Peyer's patch (tissue), 4 donors: ENCODE results near the gene S100A11. TPM values are rescaled to one million over a fixed set of nuclear protein-coding genes. Genes with fewer than 3 reads are reported as not detected.
A peak's percentile ranks its signal among the peaks of the same experiment; 100 is the strongest.

Experiments
- DNase-seq, 3 donors: peaks; one replicate each; pipeline ENCODE4 v3.0.0-alpha.2; 2017 to 2019
- H3K27ac ChIP-seq, 4 donors: fragments of 200-600 bp; sonication (generic); one replicate each; pipeline ENCODE4 v1.5.1; 2016 to 2019
- H3K27me3 ChIP-seq, 2 donors: fragments of 200-600 bp; sonication (generic); one replicate each; pipeline ENCODE4 v1.5.1; 2019
- H3K36me3 ChIP-seq, 3 donors: fragments of 200-600 bp; sonication (generic); one replicate each; pipeline ENCODE4 v1.5.1; 2016 to 2019
- H3K4me1 ChIP-seq, 4 donors: fragments of 200-600 bp; sonication (generic); one replicate each; pipeline ENCODE4 v1.5.1; 2016 to 2019
- H3K4me3 ChIP-seq, 4 donors: fragments of 200-600 bp; sonication (generic); 1 replicate in 3 of 4; 2 replicates in 1 of 4; pipeline ENCODE4 v1.5.1; 2016 to 2019; ENCODE audit warnings: mild to moderate bottlenecking in 1 of 4
- H3K9me3 ChIP-seq, 4 donors: fragments of 200-600 bp; sonication (generic); one replicate each; pipeline ENCODE4 v1.5.1; 2016 to 2019; ENCODE audit warnings: mild to moderate bottlenecking in 1 of 4
- POLR2A ChIP-seq, 2 donors: fragments of 450-650 bp; IDR thresholded peaks; one replicate each; pipeline ENCODE4 v1.5.1; 2017; ENCODE audit warnings: antibody characterized with exemption in 2 of 2, mild to moderate bottlenecking in 2 of 2, moderate library complexity in 2 of 2
- total RNA-seq, 4 donors: library from RNA; depleted of rRNA; stranded (reverse); fragments of >200 nt; gene quantifications; one replicate each; pipeline ENCODE4 v1.1.0, GENCODE V29; 2016
- TF ChIP-seq, protein P1 (sequence below), 6 experiments: fragments of 450-650 bp in 4 of 6; fragments of 200-600 bp in 2 of 6; sonication (generic) in 1 of 6; IDR thresholded peaks; one replicate each; pipeline ENCODE4 v1.5.1; 2017 to 2019; ENCODE audit warnings: antibody characterized with exemption in 6 of 6, mild to moderate bottlenecking in 3 of 6, moderate library complexity in 1 of 6

S100A11 gene
- total RNA-seq, 4 donors from 2014 or later = 33.3 to 75.1 (median 72.0) TPM

GRCh38 chr1:151993734-151994496, 42.9 kb downstream of the S100A11 start, which contains the start of gene S100A10:
Gene S100A10, minus strand, starts transcription at chr1:151993859. Its CDS starts 7,629 bp downstream, at chr1:151986230.
- Histone ChIP-seq H3K27ac (peak within 1 kb of the TSS; percentile 87 to 99 (median 94)), H3K9me3 (no peaks in the 10 kb centered on the region), H3K4me1 (peaks cover 4 to 50% (median 8%) of the 10 kb centered on the region in 4 donors), H3K4me3 (peak within 1 kb of the TSS; percentile 73 to 96 (median 89)), H3K36me3 (no peaks in the 10 kb centered on the region), H3K27me3 (no peaks in the 10 kb centered on the region)
- DNase-seq = peak; percentile 77 to 93 (median 91)
- TF ChIP-seq, protein P1, sequence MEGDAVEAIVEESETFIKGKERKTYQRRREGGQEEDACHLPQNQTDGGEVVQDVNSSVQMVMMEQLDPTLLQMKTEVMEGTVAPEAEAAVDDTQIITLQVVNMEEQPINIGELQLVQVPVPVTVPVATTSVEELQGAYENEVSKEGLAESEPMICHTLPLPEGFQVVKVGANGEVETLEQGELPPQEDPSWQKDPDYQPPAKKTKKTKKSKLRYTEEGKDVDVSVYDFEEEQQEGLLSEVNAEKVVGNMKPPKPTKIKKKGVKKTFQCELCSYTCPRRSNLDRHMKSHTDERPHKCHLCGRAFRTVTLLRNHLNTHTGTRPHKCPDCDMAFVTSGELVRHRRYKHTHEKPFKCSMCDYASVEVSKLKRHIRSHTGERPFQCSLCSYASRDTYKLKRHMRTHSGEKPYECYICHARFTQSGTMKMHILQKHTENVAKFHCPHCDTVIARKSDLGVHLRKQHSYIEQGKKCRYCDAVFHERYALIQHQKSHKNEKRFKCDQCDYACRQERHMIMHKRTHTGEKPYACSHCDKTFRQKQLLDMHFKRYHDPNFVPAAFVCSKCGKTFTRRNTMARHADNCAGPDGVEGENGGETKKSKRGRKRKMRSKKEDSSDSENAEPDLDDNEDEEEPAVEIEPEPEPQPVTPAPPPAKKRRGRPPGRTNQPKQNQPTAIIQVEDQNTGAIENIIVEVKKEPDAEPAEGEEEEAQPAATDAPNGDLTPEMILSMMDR (IDR thresholded peaks at IDR 0.05) = peak in 1 of 6 experiments; percentile 13
- TF ChIP-seq POLR2A (IDR thresholded peaks at IDR 0.05) = peak; percentile 86 to 88

DNA sequence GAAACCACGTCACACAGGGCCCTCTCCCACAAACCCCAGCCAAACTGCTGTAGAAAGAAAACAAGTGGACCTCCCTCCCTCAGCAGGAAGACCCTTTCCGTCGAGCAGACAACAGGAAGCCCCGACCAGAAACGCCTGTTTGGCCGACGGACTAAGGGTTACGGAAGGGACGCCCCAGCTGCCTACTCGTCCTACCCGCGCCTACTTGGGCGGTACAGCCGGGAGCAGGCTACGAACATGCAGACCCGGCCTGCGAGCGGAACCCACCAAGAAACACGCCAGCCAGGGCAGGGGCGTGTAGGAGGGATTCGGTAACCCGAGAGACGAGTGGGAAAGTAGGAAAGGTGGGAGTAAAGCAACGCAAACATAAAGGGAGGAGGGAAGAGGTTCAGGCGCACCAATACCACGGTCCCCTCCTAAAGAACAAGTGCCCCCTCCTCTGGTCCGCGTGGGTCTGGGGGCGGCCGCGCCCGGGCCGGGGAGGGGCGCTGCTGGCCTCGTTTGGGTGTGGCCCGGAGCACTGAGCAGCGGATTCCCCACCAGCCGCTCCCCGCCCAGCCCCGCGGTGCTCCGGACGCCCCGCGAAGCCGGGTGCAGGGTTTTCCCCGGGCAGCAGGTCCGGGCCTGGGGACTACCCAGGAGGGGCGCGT, 43.6 kb downstream of the S100A11 start:
- Histone ChIP-seq H3K9me3 (no peaks in the 10 kb centered on the region), H3K27me3 (no peaks in the 10 kb centered on the region), H3K27ac (peak overlapping the region; percentile 87 to 99 (median 94)), H3K4me3 (peak overlapping the region; percentile 73 to 96 (median 89)), H3K36me3 (no peaks in the 10 kb centered on the region), H3K4me1 (peaks cover 4 to 57% (median 9%) of the 10 kb centered on the region in 4 donors)
- DNase-seq = peak; percentile 42 to 80 (median 74)
- TF ChIP-seq, protein P1 (IDR thresholded peaks at IDR 0.05) = no peak
- no peak for TF ChIP-seq POLR2A (IDR thresholded peaks at IDR 0.05)

DNA sequence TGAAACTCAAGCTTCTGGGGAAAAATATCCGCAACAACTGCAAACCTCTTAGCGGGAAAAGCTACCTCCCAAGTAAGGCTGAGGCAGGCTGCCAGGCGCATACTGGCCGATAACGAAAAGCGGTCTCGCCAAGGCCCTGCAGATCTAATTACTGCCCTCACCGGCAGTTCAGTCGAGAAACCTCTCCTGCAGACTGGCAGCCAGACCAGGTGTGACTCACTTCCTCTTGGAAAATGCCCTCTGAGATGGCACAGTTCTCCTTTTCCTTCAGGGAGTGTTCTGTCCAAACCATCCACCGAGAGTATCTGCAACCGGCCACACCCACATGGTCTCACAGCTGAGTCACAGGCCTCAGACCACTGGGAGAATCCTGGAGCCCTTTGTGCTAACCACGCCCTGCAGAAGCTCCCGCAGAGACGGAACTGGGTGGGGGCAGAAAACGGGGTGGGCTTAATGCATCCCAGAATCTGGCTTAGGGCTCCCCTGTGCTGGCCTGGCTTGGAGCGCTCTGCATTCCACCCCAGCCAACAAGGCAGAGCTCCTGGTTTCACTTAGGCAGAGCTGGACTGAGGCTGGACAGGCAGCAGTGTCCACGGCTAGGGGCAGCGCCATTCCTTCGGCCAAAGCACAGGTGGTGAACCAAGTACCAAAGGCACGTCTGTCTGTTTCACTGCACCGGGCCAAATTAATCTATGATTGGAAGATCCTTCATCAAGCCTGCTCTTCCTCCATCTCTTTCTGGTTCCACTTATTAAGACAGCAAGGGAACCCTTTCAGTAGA, 44.3 kb downstream of the S100A11 start:
- Histone ChIP-seq H3K27me3 (no peaks in the 10 kb centered on the region), H3K36me3 (no peaks in the 10 kb centered on the region), H3K9me3 (no peaks in the 10 kb centered on the region), H3K27ac (peak overlapping the region; percentile 87 to 99 (median 94)), H3K4me3 (peak overlapping the region; percentile 73 to 96 (median 89)), H3K4me1 (peaks cover 4 to 64% (median 9%) of the 10 kb centered on the region in 4 donors)
- DNase-seq = peak; percentile 39 to 92 (median 89)
- TF ChIP-seq, protein P1 (IDR thresholded peaks at IDR 0.05) = no peak
- peak; percentile 52 to 84 for TF ChIP-seq POLR2A (IDR thresholded peaks at IDR 0.05)

DNA sequence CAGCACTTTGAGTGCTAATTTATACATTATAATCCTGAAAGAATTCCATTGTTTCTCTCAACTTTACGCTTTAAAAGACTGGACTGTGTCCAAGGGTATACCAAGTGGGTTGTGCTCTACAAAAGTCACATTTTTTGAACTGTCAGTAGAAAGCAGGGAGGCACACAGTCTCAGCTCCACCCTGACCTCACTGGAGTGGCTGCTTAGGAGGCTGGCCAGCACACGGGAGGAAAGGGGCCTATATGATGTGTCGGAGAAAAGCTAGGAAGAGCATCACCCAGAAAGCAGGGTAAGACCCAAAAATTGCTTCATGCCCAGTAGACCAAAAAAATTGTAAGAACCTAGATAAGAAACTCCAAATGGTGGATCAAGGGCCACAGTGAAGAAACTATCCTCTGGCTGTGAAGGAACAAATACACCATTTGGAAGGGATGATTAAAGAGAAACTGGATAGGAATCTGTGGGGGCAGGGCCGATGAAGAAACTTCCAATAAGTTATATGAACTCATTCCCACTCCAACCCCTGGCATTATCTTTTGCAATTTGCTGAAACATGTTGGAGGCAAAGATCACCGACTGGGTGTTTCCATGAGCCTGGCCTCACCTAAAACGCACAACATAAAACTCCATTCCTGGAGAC, 45.0 kb downstream of the S100A11 start:
- peaks cover 4 to 71% (median 9%) of the 10 kb centered on the region in 4 donors for H3K4me1 ChIP-seq
- no peak for DNase-seq
- peak overlapping the region in 3 of 4 donors; percentile 73 to 96 (median 86) for H3K4me3 ChIP-seq
- H3K27me3 ChIP-seq = no peaks in the 10 kb centered on the region
- TF ChIP-seq, protein P1 (IDR thresholded peaks at IDR 0.05) = no peak
- no peak for TF ChIP-seq POLR2A (IDR thresholded peaks at IDR 0.05)
- H3K27ac ChIP-seq = peak overlapping the region; percentile 87 to 99 (median 94)
- no peaks in the 10 kb centered on the region for H3K36me3 ChIP-seq
- no peaks in the 10 kb centered on the region for H3K9me3 ChIP-seq

GRCh38 chr1:151990856-151991198, 46.0 kb downstream of the S100A11 start:
- Histone ChIP-seq H3K9me3 (no peaks in the 10 kb centered on the region), H3K27me3 (no peaks in the 10 kb centered on the region), H3K4me1 (peaks cover 4 to 71% (median 9%) of the 10 kb centered on the region in 4 donors), H3K4me3 (peak overlapping the region in 2 of 4 donors; percentile 21 to 96), H3K36me3 (peaks cover 0 to 3% (median 0%) of the 10 kb centered on the region in 3 donors), H3K27ac (peak overlapping the region in 3 of 4 donors; percentile 87 to 99 (median 98))
- TF ChIP-seq, protein P1 (IDR thresholded peaks at IDR 0.05) = no peak
- TF ChIP-seq POLR2A (IDR thresholded peaks at IDR 0.05) = no peak
- DNase-seq = peak in 1 of 3 donors; percentile 57
